ENCODE measurements around the gene RNF130. TPM values are rescaled to one million over a fixed set of nuclear protein-coding genes. Genes with fewer than 3 reads are reported as not detected.

RNF130 gene
- total and polyA plus RNA-seq, 9 of the 15 experiments (the other 6 are each of a cell fraction or from before 2014, with no cell fraction given): 5.8 to 39.4 (median 27.1) TPM

DNA sequence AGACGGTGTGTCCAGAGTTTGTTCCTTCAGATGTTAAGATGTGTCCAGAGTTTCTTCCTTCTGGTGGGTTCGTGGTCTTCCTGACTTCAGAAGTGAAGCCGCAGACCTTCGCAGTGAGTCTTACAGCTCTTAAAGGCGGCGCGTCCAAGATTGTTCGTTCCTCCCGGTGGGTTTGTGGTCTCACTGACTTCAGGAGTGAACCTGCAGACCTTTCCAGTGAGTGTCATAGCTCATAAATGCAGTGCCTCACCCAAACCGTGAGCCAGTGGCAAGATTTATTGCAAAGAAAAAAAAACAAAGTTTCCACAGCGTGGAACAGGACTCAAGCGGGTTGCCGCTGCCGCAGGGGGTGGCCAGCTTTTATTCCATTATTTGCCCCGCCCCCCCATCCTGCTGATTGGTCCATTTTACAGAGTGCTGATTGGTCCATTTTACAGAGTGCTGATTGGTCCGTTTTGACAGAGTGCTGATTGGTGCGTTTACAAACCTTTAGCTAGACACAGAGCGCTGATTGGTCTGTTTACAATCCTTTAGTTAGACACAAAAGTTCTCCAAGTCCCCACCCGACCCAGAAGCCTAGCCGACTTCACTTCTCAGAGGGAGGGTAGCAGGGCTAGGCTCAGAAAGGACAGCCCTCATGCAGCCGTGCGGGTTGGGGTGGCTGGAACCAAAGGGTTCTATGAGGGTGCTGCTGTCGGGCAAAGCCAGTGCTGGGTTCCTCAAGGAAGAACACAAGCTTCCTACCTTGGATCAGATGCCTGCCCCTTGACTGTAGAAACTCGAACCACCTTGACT lies 9.1 kb upstream of the RNF130 start (continued):
- TF ChIP-seq, protein P1, sequence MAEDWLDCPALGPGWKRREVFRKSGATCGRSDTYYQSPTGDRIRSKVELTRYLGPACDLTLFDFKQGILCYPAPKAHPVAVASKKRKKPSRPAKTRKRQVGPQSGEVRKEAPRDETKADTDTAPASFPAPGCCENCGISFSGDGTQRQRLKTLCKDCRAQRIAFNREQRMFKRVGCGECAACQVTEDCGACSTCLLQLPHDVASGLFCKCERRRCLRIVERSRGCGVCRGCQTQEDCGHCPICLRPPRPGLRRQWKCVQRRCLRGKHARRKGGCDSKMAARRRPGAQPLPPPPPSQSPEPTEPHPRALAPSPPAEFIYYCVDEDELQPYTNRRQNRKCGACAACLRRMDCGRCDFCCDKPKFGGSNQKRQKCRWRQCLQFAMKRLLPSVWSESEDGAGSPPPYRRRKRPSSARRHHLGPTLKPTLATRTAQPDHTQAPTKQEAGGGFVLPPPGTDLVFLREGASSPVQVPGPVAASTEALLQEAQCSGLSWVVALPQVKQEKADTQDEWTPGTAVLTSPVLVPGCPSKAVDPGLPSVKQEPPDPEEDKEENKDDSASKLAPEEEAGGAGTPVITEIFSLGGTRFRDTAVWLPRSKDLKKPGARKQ (CRISPR knock-in tag; IDR thresholded peaks at IDR 0.05): no peak

DNA sequence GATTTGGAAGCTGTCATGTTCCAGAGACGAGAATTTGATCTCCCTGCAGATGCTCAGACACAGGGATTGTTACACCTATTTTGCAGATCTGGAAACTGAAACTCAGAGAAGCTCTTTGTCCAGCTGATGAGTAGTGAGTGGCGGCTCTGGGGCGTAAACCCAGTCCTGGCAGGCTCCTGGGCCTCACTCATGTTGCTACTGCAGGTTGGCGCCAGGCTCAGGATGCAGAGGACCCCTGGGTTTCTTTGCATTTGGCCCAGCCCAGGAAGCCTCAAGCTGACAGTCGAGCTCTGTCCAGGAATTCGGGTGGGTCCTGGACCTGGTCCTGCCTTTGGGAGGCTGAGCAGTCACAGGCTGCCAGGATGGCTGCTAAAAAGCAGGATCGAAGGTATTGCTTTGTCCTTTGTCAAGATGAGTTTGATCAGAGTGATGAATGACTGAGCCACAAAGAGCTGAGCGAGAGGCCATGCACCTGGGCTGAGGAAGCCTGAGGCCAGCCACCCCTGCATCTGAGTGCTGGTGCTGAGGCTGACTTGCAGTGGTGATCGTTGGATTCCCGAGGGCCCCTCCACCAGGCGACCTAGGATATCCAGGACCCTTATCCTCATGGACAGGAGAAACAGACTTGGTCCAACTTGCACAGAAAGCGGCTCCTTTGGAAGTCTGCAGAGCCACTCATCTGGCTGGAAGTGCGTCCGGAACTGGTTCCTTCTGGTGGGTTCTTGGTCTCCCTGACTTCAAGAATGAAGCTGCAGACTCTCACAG lies 8.3 kb upstream of the RNF130 start:
- TF ChIP-seq ZNF23 (CRISPR knock-in tag; IDR thresholded peaks at IDR 0.05) (no peak), NR2F6 (CRISPR knock-in tag; IDR thresholded peaks at IDR 0.05) (no peak), ZNF780A (CRISPR knock-in tag; IDR thresholded peaks at IDR 0.05) (no peak), YY1 (IDR thresholded peaks at IDR 0.05; ENCODE audit: borderline replicate concordance in 1 of 3, control insufficient read depth in 1 of 3, extremely low read depth in 1 of 3, insufficient read depth in 3 of 3, insufficient read length in 1 of 3, insufficient replicate concordance in 2 of 3, low read depth in 1 of 3, low read length in 2 of 3) (no peak), TAL1 (IDR thresholded peaks at IDR 0.05) (no peak), RBM39 (optimal IDR thresholded peaks at IDR 0.05; ENCODE audit: low read depth, low read length) (no peak), MEIS2 (IDR thresholded peaks at IDR 0.05; ENCODE audit: partially characterized antibody) (no peak), ZKSCAN3 (CRISPR knock-in tag; IDR thresholded peaks at IDR 0.05) (no peak), RB1 (IDR thresholded peaks at IDR 0.05; ENCODE audit: low read depth) (no peak), COPS2 (conservative IDR thresholded peaks at IDR 0.05) (no peak), ZNF644 (tag; IDR thresholded peaks at IDR 0.05; ENCODE audit: low read depth) (no peak), ZFPM2 (CRISPR knock-in tag; IDR thresholded peaks at IDR 0.05) (no peak), MTA1 (IDR thresholded peaks at IDR 0.05; ENCODE audit: borderline replicate concordance) (no peak), ZNF696 (CRISPR knock-in tag; conservative IDR thresholded peaks at IDR 0.05) (no peak)
- TF ChIP-seq, protein P2, sequence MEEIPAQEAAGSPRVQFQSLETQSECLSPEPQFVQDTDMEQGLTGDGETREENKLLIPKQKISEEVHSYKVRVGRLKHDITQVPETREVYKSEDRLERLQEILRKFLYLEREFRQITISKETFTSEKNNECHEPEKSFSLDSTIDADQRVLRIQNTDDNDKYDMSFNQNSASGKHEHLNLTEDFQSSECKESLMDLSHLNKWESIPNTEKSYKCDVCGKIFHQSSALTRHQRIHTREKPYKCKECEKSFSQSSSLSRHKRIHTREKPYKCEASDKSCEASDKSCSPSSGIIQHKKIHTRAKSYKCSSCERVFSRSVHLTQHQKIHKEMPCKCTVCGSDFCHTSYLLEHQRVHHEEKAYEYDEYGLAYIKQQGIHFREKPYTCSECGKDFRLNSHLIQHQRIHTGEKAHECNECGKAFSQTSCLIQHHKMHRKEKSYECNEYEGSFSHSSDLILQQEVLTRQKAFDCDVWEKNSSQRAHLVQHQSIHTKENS (CRISPR knock-in tag; IDR thresholded peaks at IDR 0.05): no peak
- Histone ChIP-seq H3K79me2 (ENCODE audit: control insufficient read depth, insufficient read depth, low read length) (no peaks in the 10 kb centered on the region), H3K9me1 (ENCODE audit: control insufficient read depth, insufficient read depth, low read length) (no peaks in the 10 kb centered on the region), H3K4me2 (ENCODE audit: insufficient read depth, low read length) (no peak overlapping the region), H3K27me3 (ENCODE audit: control insufficient read depth in 2 of 2, insufficient read depth in 2 of 2, low read length in 2 of 2) (peaks cover 0 to 17% of the 10 kb centered on the region in 2 experiments; a peak in 2 of 5 replicates), H3K4me3 (no peak overlapping the region), H3K27ac (ENCODE audit: extremely low read depth, low read depth, low read length) (no peak overlapping the region), H3K4me1 (replicated peaks in 1 of 2; ENCODE audit: control insufficient read depth in 2 of 2, insufficient read depth in 2 of 2, low read length in 2 of 2) (peaks cover 4 to 5% of the 10 kb centered on the region in 2 experiments; a peak in 3 of 5 replicates), H3K9me3 (replicated peaks; ENCODE audit: control insufficient read depth, insufficient read depth, low read depth, low read length) (0 out of 2 replicates have a peak, but pooled peaks cover 2% of the 10 kb centered on the region), H4K20me1 (replicated peaks; ENCODE audit: control insufficient read depth, insufficient read depth, low read length) (no peaks in the 10 kb centered on the region), H2AFZ (ENCODE audit: low read depth, low read length) (no peak overlapping the region), H3K36me3 (ENCODE audit: control insufficient read depth, insufficient read depth, low read length) (no peaks in the 10 kb centered on the region), H3K9ac (ENCODE audit: insufficient read depth in 1 of 2, low read depth in 2 of 2, low read length in 2 of 2) (no peak overlapping the region)
- FAIRE-seq (no peak), ATAC-seq (no peak), DNase-seq (ENCODE audit: extremely low read depth in 1 of 4, low spot score in 3 of 4) (no peak)
- ChIA-PET CTCF (ENCODE audit: low intra/inter-chr PET ratio) (no interaction called here), POLR2A (interaction anchor here (0.7 to 1.5 kb wide), 3 partner anchors 10 to 15 kb away, joined by 3 to 5 read pairs (median 4); no protein-coding TSS in a partner anchor)
- intact Hi-C loops (cut with micrococcal nuclease): no loop called here
- BruUV-seq (replicated peaks): no TSS peak
- in situ Hi-C loops (cut with MboI): no loop called here
- 22% methylated on average over 14 of the region's 14 CpGs for WGBS (ENCODE audit: insufficient coverage, low coverage, missing lambda C conversion rate)
